GM21381 (cell line): ENCODE data around the gene RNF32.
"Not testable (repeated sequence)": the region's sequence is repeated elsewhere in the genome, so short reads cannot be mapped to it uniquely, and the experiment has no call there.

Experiments used
- ATAC-seq: cut with Tn5 transposase; IDR thresholded peaks from one replicate; pipeline ENCODE4 v1.9.1; 2021; ENCODE audit warnings: mild to moderate bottlenecking, moderate library complexity; ENCODE audit not compliant: unreplicated experiment

The RNF32 gene

GRCh38 chr7:156640949-156641485 lies 443 bp downstream of the RNF32 start:
- peak; percentile 47 for ATAC-seq

DNA sequence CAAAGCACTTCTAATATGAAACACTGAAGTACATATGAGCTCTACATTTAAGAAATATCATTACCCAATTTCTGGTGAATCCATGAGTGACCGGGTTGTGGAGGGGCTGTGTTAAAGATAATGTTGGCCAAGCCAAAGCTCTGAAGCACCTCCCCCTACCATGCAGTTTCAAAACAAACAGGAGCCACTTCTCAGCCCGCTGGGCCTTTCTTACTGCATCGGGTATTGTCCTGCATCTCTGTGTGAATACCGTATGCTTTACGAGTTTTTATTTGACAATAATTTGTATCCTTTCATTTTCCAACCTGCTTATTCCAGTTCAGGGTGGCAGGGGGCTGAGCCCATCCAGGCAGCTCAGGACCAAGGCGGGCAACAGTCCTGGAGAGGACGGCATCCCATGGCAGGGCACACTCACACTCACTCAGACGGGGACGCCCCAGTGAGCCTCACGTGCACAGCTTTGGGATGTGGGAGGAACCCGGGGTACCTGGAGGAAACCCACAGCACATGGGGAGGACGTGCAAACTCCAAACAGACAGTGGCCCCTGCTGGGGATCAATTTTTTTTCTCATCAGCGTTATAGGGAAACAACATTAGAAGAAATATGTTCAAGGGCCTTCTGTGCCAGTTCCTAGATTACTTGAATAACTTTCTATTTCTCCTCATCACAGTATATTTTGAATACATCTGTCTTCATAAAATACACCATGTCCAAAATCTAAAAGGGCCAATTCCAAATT lies 1.9 kb downstream of the RNF32 start:
- ATAC-seq, result no peak

DNA sequence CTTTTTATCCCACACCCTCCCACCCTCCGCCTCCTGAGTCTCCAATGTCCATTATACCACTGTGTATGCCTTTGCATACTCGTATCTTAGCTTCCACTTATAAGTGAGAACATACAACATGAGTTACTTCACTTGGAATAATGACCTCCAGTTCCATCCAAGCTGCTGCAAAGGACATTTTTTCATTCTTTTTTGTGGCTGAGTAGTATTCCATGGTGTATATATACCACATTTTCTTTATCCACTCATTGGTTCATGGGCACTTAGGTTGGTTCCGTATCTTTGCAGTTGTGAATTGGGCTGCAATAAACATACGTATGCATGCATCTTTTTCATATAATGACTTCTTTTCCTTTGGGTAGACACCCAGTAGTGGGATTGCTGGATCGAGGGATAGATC lies 6.8 kb downstream of the RNF32 start:
- ATAC-seq, result not testable (repeated sequence)

DNA sequence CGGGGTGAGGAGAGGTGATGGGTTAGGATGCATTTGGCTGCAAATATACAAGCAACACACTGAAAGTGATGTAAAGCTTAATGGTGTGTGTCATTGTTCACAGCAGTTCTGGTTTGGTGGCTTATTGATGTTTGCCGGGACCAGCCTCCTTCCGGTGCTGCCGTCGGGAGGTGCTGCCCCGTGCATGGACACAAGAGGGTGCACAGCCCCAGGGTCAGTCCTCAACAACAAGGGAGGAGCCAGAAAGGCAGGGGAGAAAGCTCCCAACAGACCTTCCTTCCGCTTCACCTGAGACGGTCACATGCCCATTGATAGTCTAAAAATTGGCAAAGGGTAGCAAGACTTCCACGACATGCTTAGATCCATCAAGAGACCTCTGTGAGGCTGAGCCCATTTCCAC lies 9.5 kb downstream of the RNF32 start:
- no peak for ATAC-seq

- ATAC-seq, result no peak
Measured at GRCh38 chr7:156651474-156651873, 10.9 kb downstream of the RNF32 start.

DNA sequence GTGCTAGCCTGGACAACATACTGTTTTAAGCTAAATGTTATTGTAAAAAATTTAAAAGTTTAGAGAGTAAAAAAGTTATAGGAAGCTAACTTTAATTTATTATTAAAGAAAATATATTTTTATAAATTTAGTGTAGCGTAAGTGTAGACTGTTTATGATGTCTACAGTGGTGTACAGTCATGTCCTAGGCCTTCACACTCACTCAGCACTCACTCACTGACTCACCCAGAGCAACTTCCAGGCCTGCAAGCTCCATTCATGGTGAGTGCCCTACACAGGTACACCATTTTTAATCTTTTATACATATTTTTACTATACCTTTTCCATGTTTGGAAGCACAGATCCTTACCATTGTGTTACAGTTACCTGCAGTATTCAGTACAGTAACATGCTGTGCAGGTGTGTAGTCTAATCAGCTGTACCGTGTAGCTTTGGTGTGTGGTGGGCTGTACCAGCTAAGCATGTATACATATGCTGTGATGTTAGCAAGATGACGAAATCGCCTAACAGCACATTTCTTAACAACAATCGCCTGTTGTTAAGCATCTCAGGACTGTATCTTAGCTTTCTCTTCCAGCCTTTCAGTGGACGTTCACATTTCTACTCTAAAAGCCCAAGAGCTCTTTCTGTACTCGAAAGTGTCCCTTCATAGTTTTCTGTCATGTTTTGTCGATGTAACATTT lies 12.5 kb downstream of the RNF32 start:
- ATAC-seq, result no peak

GRCh38 chr7:156654511-156655234 lies 14.1 kb downstream of the RNF32 start:
- no peak for ATAC-seq

DNA sequence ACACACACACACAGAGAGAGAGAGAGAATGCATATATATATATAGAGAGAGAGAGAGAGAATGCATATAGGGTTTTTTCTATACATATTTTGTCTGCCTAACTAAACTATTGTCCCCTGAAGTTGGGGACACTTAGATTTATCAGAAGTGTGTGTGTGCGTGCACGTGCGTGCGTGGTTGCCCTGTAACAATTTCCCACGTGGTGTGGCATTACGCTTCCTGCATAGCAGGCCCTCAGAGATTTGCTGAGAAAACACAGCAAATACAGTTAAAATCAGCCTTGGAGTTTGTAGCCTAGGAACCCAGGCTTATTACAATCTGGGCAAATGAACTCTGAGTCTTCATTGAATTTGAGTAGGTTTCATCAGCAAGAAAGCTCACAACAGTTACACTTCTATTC lies 14.7 kb downstream of the RNF32 start:
- ATAC-seq, result no peak

DNA sequence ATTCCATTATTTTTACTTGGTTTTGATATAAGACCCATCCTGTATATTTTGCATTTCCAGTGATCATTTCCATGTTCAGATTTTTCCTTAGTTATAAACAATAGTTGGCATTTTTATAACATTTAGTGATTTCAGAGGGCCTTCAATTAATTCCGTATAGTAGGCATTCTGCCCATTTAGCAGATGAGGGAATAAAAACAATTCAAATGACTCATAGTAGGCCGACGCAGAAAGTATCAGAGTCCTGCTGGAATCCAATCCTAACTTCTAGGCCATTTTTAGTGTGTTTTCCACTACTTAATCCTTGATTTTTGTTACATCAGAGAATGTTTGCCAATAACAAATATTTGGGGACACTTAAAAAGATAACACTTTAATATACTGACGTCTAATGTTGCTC lies 15.4 kb downstream of the RNF32 start:
- ATAC-seq, result no peak

DNA sequence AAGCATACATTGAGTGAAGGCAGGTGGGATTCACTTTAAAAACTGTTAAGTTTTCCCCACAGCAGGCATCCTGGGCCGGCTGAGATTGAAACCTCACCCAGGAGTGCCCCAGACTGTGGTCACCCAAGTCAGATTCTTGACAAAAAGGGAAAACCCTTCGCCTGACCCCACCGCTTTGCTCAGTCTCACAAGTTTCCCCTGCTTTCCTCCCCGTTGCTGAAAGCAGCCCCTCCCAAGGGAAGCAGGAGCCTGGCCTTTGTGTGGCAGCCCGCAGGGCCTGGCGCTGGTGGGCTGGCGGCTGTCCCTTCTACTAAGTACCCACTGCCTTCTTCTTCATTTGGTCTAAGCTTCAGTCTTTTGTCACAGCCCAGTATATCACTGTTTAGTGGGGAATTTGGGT lies 16.0 kb downstream of the RNF32 start:
- ATAC-seq, result no peak

GRCh38 chr7:156657681-156658080 lies 17.1 kb downstream of the RNF32 start:
- no peak for ATAC-seq

GRCh38 chr7:156659203-156659602 lies 18.6 kb downstream of the RNF32 start:
- ATAC-seq, result no peak

- no peak for ATAC-seq
Measured at GRCh38 chr7:156659961-156660360, 19.4 kb downstream of the RNF32 start.

- no peak for ATAC-seq
Measured at GRCh38 chr7:156661637-156662036, 21.1 kb downstream of the RNF32 start.

GRCh38 chr7:156662277-156662676 lies 21.7 kb downstream of the RNF32 start:
- no peak for ATAC-seq

DNA sequence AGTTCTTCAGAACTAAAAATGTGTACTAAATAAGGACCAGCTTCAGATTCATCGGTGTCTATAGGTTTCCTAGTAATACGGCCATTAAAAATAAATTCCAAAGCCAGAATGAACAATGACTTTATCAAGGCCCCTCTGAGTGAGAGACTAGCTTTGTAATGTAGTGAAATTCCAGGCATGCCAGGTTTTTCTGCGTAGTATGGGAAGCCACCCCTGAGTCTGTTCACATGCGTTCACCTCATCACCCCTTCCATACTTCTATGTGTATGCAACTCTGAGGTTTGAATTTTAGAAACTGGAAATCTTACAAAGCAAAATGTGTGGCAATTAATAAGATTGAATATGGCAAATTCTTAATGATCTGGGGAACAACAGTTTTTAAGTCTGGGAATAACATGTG lies 24.5 kb downstream of the RNF32 start:
- ATAC-seq, result no peak

- ATAC-seq, result no peak
Measured at GRCh38 chr7:156666368-156667109, 26.0 kb downstream of the RNF32 start.

DNA sequence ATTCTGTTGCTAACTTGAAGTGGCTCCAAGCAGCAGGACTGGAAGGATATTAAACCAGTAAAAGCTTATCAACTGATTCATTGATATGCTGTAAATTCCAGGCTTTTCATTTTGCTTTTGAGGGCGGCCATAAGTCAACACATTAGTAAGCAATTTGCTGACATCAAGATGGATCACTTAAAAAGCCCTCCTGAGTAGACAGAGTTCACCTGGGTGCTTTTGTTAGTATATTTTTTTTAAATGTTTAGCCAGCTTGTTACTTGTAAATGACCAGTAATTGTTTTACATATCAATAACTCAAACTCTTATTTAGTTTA lies 26.5 kb downstream of the RNF32 start:
- ATAC-seq, result no peak

DNA sequence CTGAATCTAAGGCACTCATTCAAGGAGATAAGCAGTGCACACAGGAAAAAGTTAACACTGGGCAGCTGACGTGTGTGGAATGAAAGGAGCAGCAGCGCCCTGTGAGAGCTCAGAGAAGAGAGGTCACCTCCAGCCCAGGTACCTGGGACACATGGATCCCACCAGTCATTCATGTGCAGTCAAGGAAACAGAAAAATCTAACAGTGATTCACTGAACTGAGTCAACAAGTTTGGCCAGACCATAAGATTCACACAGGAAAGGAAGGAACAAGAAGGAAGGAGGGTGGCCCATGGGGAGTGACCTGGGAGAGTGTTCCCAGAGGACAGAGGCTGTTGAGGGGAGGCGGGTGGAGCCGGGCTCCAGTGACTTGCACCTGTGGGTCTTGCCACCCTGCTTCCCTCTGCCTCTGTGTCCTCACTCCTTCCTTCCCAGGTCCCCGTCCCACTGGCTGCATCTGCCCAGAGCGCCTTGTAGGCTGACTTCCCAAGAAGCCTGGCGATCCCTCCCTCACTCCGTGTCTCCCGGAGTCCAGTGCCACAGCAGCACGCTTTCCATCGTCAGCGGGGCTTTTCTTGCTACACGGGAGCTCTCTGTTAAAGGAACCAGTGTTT lies 27.7 kb downstream of the RNF32 start:
- ATAC-seq, result no peak

DNA sequence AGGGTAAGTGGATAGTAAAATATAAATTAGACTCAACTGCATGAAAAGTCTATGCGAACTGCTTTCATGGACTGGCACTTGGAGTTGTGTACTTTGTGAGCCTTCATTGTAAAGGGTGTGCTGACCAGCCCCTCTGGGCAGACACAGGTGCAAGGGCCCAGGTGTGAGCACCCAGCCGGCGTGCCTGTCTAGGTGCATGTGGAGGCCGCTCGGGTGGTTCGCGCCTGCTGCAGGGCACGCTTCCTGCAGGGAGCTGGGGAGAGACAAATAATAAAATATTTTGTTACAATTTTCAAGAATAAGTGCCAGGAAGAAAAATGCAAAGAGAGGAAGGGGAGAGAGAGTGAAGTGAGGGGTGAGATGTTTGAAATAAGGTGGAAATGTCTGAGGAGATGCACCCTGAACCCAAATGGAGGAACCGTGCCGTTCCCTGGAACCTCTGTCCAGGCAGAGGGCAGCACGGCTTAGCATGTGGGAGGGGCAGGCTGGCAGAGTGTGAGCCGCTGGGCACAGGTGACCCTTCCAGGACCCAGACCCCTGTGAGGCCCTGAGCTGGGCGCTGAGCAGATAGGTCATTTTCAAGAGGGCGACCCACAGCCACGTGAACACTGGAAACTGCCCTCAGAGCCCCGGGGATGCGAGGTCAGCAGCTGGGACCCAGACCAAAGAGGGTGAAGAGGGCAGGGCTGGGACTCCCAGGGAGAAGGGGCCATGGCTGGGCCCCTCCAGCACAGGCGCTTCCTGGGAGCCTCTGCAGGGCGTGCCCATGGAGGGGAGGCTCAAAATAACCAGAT lies 28.7 kb downstream of the RNF32 start:
- ATAC-seq, result no peak
